SHP77 (cell line): ENCODE measurements around the gene FAM171A2.

Experiments
- DNase-seq, 2 experiments: peaks; one replicate each; lab custom pipeline; 2025; lab: John Stamatoyannopoulos, UW

Gene FAM171A2

DNA sequence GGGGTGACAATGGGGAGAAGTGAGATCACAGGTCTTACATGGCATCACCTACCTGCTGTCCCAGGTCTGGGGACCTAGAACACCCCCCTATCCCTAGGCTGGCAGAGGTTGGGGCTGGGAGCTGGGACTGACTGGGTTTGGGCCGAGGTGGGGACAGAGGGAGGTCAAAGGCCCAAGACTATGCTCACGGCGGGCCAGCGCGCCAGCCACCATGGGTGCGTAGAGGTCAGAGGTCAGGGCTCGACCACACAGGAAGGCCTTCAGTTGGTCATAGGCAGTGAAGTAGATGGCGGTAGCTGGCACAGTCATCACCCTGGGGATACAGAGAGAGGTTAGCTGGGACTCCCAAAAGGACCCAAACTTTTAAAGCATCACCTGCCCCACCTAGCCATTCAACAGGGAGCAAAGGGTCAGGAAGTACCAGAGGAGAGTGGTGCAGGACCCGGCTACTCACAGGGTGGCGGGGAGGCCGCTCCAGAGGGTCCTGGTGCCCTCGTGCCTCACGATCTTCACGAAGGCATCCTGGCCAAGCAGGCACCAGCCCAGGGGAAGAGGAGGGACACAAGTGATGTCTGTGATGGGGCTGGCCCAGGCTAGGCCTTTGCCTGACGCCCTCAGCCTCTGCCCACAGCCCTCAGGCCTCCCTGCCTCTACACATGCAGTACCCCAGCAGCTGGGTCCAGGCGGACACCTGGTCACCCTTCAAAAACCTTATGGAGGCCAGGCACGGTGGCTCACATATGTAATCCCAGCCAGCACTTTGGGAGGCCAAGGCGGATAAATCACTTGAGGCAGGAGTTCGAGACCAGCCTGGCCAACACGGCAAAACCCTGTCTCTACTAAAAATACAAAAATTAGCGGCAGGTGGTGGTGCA lies 42.2 kb downstream of the FAM171A2 start:
- no peak for DNase-seq

- DNase-seq = no peak
These were observed 43.6 kb downstream of the FAM171A2 start for GRCh38 chr17:44320066-44320465.

- DNase-seq = no peak
These were observed 45.4 kb downstream of the FAM171A2 start for GRCh38 chr17:44318077-44318892.

GRCh38 chr17:44317545-44317944 lies 46.1 kb downstream of the FAM171A2 start:
- no peak for DNase-seq

GRCh38 chr17:44315760-44316731 lies 47.6 kb downstream of the FAM171A2 start:
- no peak for DNase-seq

GRCh38 chr17:44314869-44315661 lies 48.6 kb downstream of the FAM171A2 start:
- DNase-seq = no peak

DNA sequence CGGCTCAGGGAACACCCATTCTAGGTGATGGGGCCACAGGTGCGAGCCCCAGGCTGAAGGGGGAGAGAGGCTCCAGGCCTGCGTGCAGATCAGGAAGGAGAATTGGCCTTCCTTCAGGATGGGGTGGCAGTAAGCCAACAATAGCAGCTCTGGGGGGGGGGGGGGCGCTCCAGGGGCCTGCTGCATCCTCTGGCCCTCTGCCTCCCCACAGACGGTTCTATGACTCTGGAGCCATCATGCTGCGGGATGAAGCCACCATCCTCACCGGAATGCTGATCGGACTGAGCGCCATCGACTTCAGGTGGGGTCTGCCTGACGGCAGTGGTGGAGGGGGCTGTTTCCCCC lies 49.2 kb downstream of the FAM171A2 start:
- DNase-seq = no peak

DNA sequence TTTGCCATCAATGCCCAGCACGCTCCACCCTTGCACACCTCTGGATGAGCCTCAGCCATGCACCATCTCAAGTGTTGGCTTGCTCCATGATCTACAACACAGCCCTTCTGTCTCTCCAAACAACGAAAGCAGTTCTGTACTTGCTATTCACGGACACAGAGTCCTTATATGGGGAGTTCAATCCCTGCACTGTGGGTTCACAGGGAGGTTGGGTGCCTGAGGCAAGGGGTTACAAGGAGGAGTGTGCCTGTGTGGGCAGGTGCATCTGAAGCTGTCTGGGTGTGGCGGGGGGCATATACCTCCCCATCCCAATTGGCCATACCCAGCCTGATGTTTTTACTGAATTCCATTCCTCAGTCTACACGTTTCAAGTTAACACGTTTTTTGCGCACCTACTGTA lies 49.6 kb downstream of the FAM171A2 start:
- DNase-seq = no peak

DNA sequence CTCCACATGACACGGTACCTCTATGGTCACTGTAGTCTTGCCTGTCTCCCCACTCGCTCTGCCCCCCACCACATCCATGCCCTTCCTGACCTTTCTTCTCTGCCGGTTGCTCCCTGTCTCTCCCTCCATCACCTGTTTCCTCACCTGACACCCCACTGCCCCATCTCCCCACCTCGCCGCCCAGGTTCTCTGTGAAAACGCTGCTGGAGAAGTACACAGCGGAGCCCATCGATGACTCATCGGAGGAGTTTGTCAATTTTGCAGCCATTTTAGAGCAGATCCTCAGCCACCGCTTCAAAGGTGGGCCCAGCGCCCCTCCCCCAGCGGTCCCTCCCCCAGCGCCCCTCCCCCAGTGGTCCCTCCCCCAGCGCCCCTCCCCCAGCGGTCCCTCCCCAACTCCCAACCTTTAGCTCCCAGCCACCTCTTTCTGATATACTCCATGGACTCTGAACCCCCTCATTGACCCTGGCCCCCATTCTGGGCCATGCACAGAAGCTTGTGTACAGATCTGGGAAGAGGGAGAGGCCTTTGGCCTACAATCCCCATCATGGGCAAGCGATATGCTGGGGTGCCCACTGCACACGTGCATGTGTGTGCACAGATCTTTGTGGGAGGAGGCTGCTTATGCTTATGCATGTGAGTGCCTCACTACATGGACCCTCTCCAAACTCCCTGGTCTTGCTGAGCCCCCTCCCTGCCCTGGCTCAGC lies 51.1 kb downstream of the FAM171A2 start:
- DNase-seq = no peak

GRCh38 chr17:44311562-44312181 lies 52.0 kb downstream of the FAM171A2 start:
- no peak for DNase-seq

DNA sequence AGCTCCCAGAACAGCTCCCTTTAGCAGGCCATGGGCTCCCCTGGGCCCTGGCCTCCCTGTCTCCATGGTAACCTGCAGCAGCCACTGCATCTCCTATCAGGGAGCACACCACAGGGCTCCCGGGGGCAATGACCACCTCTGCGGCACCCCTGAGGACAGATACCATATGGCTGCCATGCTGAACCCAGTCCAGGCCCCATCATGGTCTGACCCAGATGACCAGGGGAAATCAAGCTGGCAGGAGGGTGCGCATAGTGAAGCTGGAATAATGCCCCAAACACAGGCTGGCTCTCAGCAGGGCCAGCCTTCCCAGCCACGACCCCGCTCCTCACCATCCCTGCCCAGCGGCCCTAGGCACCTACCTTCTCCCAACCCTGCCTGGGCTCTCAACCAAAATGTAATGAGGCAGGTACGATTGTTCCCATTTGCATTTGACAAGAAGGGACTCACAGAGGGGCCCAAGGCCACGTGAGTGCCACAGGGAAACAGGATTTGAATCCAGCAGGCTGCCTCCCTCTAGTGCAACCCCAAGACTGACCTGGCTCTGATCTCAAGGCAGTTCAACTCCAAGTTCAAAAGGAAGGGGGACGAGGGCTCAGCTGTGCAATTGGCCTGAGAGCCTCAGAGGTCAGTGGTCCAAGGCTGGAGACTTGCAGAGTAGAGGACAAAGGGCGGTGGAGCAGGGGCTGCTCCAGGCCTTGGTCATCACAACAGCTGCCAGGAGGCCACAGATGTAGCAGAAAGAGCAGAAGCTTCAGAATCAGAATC lies 52.9 kb downstream of the FAM171A2 start:
- DNase-seq = no peak

DNA sequence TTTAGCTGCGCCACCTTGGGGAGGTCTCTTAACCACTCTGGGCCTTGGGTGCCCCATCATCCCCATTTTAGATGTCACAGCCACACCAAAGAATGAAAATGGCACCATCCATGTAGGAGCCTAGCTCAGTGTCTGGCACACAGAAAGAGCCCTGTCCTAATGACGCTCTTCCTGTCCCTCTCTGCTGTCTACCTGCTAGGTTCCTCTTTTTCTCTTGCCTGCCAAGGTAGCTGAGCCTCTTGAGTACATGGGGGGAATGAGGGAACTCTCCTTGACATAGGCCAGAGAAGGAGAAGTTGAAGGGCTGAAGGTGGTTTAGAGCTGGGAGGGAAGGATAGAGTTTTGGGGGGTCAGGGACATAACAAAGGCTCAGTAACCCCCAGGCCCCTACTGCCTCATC lies 53.5 kb downstream of the FAM171A2 start:
- no peak for DNase-seq

DNA sequence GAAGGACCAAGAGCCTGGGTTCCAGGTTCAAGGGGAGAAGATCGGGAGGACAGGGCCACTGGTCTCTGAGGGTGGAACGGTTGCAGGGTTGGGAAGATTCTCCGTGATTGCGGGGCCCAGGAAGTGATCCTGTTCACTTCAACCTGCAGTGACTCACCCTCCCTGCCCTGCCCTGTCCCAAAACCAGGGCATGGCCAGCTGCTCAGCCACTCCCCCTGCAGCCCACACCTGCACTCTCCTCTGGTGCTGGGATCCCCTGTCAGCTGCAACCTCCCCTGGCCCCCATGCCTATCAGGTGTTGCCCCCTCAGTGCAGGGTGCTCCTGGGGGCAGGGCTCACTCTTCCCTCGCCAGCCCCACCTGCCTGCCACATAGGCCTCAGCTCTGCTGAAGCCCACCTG lies 54.2 kb downstream of the FAM171A2 start:
- no peak for DNase-seq

DNA sequence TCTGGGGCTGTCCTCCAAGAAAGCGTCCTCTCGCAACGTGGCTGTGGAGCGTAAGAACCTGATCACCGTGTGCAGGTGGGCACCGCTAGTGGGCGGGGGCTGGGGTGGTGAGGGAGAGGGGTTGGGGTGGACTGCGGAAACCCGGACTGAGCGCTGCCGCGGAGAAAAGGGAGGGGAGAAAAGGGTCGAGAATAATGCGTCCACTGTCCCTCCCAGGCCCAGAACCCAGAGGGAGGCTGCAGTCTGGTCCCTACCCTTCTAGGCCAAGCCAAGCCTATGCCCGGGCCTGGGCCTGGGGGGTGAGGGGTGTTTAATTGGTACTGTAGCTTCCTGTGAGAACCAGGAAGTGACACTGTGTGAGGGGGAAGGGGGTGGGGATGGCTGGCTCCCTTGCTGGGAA lies 54.8 kb downstream of the FAM171A2 start:
- DNase-seq = peak; percentile 31 to 63

GRCh38 chr17:44308320-44308818 lies 55.3 kb downstream of the FAM171A2 start, which contains the start of gene RUNDC3A:
Gene RUNDC3A, plus strand, starts transcription at chr17:44308601. Its CDS starts 232 bp downstream, at chr17:44308833.
- DNase-seq = peak; percentile 81 to 84

GRCh38 chr17:44307387-44308186 lies 56.1 kb downstream of the FAM171A2 start:
- DNase-seq = peak; percentile 73 to 80

GRCh38 chr17:44304651-44305050 lies 59.0 kb downstream of the FAM171A2 start:
- no peak for DNase-seq
